ENCODE results near the gene SPI1.

- TF ChIP-seq EZH2phosphoT487 (IDR thresholded peaks at IDR 0.05; ENCODE audit: insufficient read depth, low read depth) (no peak), EZH2 (IDR thresholded peaks at IDR 0.05; ENCODE audit: insufficient read depth, poor library complexity, severe bottlenecking) (no peak)
Observed at GRCh38 chr11:47378010-47378835, at the start of gene SPI1.
